ENCODE measurements around the gene FGF21.

Gene FGF21

GRCh38 chr19:48737360-48737998 is 17.8 kb upstream of the FGF21 start:
- H3K4me3 ChIP-seq (ENCODE audit: low read length): no peak overlapping the region
- H3K36me3 ChIP-seq (ENCODE audit: control insufficient read depth, insufficient read depth, low read length): no peaks in the 10 kb centered on the region
- H3K27me3 ChIP-seq (ENCODE audit: control insufficient read depth, insufficient read depth, low read length): peaks cover 14% of the 10 kb centered on the region
- H3K4me1 ChIP-seq (ENCODE audit: control insufficient read depth, insufficient read depth, low read length): peaks cover 37% of the 10 kb centered on the region
- no peak overlapping the region for H3K9ac ChIP-seq (ENCODE audit: low read length)
- H3K9me3 ChIP-seq (ENCODE audit: control insufficient read depth, low read length): no peaks in the 10 kb centered on the region

- no peaks in the 10 kb centered on the region for H3K36me3 ChIP-seq (ENCODE audit: control insufficient read depth, insufficient read depth, low read length)
- H3K4me1 ChIP-seq (ENCODE audit: control insufficient read depth, insufficient read depth, low read length): peaks cover 37% of the 10 kb centered on the region
- no peaks in the 10 kb centered on the region for H3K9me3 ChIP-seq (ENCODE audit: control insufficient read depth, low read length)
- H3K27me3 ChIP-seq (ENCODE audit: control insufficient read depth, insufficient read depth, low read length): peaks cover 14% of the 10 kb centered on the region
- H3K9ac ChIP-seq (ENCODE audit: low read length): peak overlapping the region; percentile 43
- no peak overlapping the region for H3K4me3 ChIP-seq (ENCODE audit: low read length)
These were observed 16.5 kb upstream of the FGF21 start for GRCh38 chr19:48738557-48739403.

GRCh38 chr19:48739404-48740163 is 15.7 kb upstream of the FGF21 start:
- H3K9ac ChIP-seq (ENCODE audit: low read length): peak overlapping the region; percentile 48
- no peaks in the 10 kb centered on the region for H3K36me3 ChIP-seq (ENCODE audit: control insufficient read depth, insufficient read depth, low read length)
- no peaks in the 10 kb centered on the region for H3K9me3 ChIP-seq (ENCODE audit: control insufficient read depth, low read length)

GRCh38 chr19:48740164-48740972 is 15.0 kb upstream of the FGF21 start, which contains the start of gene RASIP1:
TSS of gene RASIP1 (minus strand) at chr19:48740610. CDS start at chr19:48740282, 328 bp downstream.
- peak within 1 kb of the TSS; percentile 22 for H3K4me3 ChIP-seq (ENCODE audit: low read length)
- H3K9me3 ChIP-seq (ENCODE audit: control insufficient read depth, low read length): no peaks in the 10 kb centered on the region
- H3K9ac ChIP-seq (ENCODE audit: low read length): peak within 1 kb of the TSS; percentile 48
- H3K36me3 ChIP-seq (ENCODE audit: control insufficient read depth, insufficient read depth, low read length): no peaks in the 10 kb centered on the region
- H3K4me1 ChIP-seq (ENCODE audit: control insufficient read depth, insufficient read depth, low read length): peaks cover 37% of the 10 kb centered on the region
- peaks cover 14% of the 10 kb centered on the region for H3K27me3 ChIP-seq (ENCODE audit: control insufficient read depth, insufficient read depth, low read length)

More at GRCh38 chr19:48739404-48740163, 15.7 kb upstream of the FGF21 start:
- H3K27me3 ChIP-seq (ENCODE audit: control insufficient read depth, insufficient read depth, low read length): peaks cover 14% of the 10 kb centered on the region
- H3K4me1 ChIP-seq (ENCODE audit: control insufficient read depth, insufficient read depth, low read length): peaks cover 37% of the 10 kb centered on the region
- peak overlapping the region; percentile 22 for H3K4me3 ChIP-seq (ENCODE audit: low read length)

GRCh38 chr19:48741129-48741999 is 14.0 kb upstream of the FGF21 start:
- no peak overlapping the region for H3K4me3 ChIP-seq (ENCODE audit: low read length)
- H3K9me3 ChIP-seq (ENCODE audit: control insufficient read depth, low read length): no peaks in the 10 kb centered on the region
- peaks cover 37% of the 10 kb centered on the region for H3K4me1 ChIP-seq (ENCODE audit: control insufficient read depth, insufficient read depth, low read length)
- H3K9ac ChIP-seq (ENCODE audit: low read length): no peak overlapping the region
- peaks cover 14% of the 10 kb centered on the region for H3K27me3 ChIP-seq (ENCODE audit: control insufficient read depth, insufficient read depth, low read length)
- no peaks in the 10 kb centered on the region for H3K36me3 ChIP-seq (ENCODE audit: control insufficient read depth, insufficient read depth, low read length)

GRCh38 chr19:48742096-48742495 is 13.2 kb upstream of the FGF21 start:
- H3K4me1 ChIP-seq (ENCODE audit: control insufficient read depth, insufficient read depth, low read length): peaks cover 44% of the 10 kb centered on the region
- H3K9me3 ChIP-seq (ENCODE audit: control insufficient read depth, low read length): no peaks in the 10 kb centered on the region
- no peak overlapping the region for H3K9ac ChIP-seq (ENCODE audit: low read length)
- no peaks in the 10 kb centered on the region for H3K36me3 ChIP-seq (ENCODE audit: control insufficient read depth, insufficient read depth, low read length)
- no peak overlapping the region for H3K4me3 ChIP-seq (ENCODE audit: low read length)
- peaks cover 14% of the 10 kb centered on the region for H3K27me3 ChIP-seq (ENCODE audit: control insufficient read depth, insufficient read depth, low read length)

GRCh38 chr19:48745208-48745995 is 9.9 kb upstream of the FGF21 start:
- peaks cover 36% of the 10 kb centered on the region for H3K4me1 ChIP-seq (ENCODE audit: control insufficient read depth, insufficient read depth, low read length)
- peaks cover 9% of the 10 kb centered on the region for H3K27me3 ChIP-seq (ENCODE audit: control insufficient read depth, insufficient read depth, low read length)
- H3K9ac ChIP-seq (ENCODE audit: low read length): no peak overlapping the region
- no peak overlapping the region for H3K4me3 ChIP-seq (ENCODE audit: low read length)
- H3K9me3 ChIP-seq (ENCODE audit: control insufficient read depth, low read length): no peaks in the 10 kb centered on the region
- no peaks in the 10 kb centered on the region for H3K36me3 ChIP-seq (ENCODE audit: control insufficient read depth, insufficient read depth, low read length)

GRCh38 chr19:48746110-48746509 is 9.2 kb upstream of the FGF21 start:
- Histone ChIP-seq H3K9ac (ENCODE audit: low read length) (no peak overlapping the region), H3K27me3 (ENCODE audit: control insufficient read depth, insufficient read depth, low read length) (peaks cover 13% of the 10 kb centered on the region), H3K4me3 (ENCODE audit: low read length) (no peak overlapping the region), H3K4me1 (ENCODE audit: control insufficient read depth, insufficient read depth, low read length) (peaks cover 36% of the 10 kb centered on the region), H3K9me3 (ENCODE audit: control insufficient read depth, low read length) (no peaks in the 10 kb centered on the region), H3K36me3 (ENCODE audit: control insufficient read depth, insufficient read depth, low read length) (no peaks in the 10 kb centered on the region)

GRCh38 chr19:48746738-48747575 is 8.4 kb upstream of the FGF21 start, which contains the start of gene IZUMO1:
TSS of gene IZUMO1 (minus strand) at chr19:48746909. CDS start at chr19:48745859, 1,050 bp downstream.
- peak within 1 kb of the TSS; percentile 11 for H3K9ac ChIP-seq (ENCODE audit: low read length)
- H3K9me3 ChIP-seq (ENCODE audit: control insufficient read depth, low read length): no peaks in the 10 kb centered on the region
- peaks cover 32% of the 10 kb centered on the region for H3K4me1 ChIP-seq (ENCODE audit: control insufficient read depth, insufficient read depth, low read length)
- H3K36me3 ChIP-seq (ENCODE audit: control insufficient read depth, insufficient read depth, low read length): no peaks in the 10 kb centered on the region
- peaks cover 22% of the 10 kb centered on the region for H3K27me3 ChIP-seq (ENCODE audit: control insufficient read depth, insufficient read depth, low read length)
- H3K4me3 ChIP-seq (ENCODE audit: low read length): no peak within 1 kb of the TSS
